ENCODE results near the gene ADCK2. TPM values are rescaled to one million over a fixed set of nuclear protein-coding genes. Genes with fewer than 3 reads are reported as not detected.

The ADCK2 gene
- total RNA-seq, 2 donors from 2014 or later = 26.5 to 30.6 TPM

DNA sequence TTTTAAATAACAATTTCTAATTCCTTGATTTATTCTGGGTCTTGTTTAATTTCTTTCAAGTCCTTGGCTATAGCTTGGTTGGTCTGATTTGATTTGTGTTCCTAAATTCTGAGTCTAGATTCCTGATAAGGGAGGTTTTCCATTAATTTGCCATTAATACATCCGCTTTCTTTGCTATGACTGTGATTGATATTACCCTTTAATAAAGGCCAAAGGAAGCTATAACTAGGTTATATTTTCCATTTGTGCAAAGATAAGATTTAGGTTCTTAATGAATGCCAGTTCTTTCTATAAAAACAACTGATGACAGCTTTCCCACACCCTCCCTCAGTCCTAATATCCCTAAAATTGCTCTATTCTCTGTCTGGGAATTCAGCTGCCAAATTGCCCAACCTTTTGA is 52.0 kb downstream of the ADCK2 start:
- H3K27me3 ChIP-seq (replicated peaks; ENCODE audit: insufficient read depth) = no peaks in the 10 kb centered on the region
- TF ChIP-seq POLR2AphosphoS5 (IDR thresholded peaks at IDR 0.05) (no peak), POLR2A (IDR thresholded peaks at IDR 0.05) (no peak)
- TF ChIP-seq, protein P1, sequence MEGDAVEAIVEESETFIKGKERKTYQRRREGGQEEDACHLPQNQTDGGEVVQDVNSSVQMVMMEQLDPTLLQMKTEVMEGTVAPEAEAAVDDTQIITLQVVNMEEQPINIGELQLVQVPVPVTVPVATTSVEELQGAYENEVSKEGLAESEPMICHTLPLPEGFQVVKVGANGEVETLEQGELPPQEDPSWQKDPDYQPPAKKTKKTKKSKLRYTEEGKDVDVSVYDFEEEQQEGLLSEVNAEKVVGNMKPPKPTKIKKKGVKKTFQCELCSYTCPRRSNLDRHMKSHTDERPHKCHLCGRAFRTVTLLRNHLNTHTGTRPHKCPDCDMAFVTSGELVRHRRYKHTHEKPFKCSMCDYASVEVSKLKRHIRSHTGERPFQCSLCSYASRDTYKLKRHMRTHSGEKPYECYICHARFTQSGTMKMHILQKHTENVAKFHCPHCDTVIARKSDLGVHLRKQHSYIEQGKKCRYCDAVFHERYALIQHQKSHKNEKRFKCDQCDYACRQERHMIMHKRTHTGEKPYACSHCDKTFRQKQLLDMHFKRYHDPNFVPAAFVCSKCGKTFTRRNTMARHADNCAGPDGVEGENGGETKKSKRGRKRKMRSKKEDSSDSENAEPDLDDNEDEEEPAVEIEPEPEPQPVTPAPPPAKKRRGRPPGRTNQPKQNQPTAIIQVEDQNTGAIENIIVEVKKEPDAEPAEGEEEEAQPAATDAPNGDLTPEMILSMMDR (IDR thresholded peaks at IDR 0.05) = no peak
- H3K4me1 ChIP-seq (replicated peaks) = no peaks in the 10 kb centered on the region
- no peaks in the 10 kb centered on the region for H3K9me3 ChIP-seq
- DNase-seq (ENCODE audit: low spot score) = no peak
- intact Hi-C loops (cut with DNase I) = no loop called here
- no peak overlapping the region for H3K4me3 ChIP-seq
- H3K27ac ChIP-seq = no peak overlapping the region
- H3K36me3 ChIP-seq = no peaks in the 10 kb centered on the region
- WGBS = 98% methylated on average over 1 of the region's 1 CpG

DNA sequence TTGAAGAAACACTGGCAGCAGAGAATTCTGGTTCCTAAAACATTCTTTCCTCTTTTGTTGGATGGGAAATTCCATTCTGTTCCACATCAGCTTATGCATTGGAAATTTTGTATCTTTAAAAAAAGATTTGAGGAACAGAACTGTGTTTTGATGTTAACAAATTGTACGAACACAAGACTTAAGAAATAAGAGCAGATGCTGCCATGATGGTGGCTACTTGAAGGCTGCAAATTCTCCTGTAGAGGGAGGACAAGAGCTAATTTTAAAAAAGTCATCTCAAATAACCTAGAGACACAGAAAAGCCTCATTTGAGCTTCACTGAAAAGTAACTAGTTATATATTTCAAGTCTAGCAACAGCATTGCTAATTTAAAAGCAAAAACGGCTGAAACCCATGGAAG is 53.5 kb downstream of the ADCK2 start:
- Histone ChIP-seq H3K36me3 (no peaks in the 10 kb centered on the region), H3K27ac (no peak overlapping the region), H3K4me3 (no peak overlapping the region), H3K27me3 (replicated peaks; ENCODE audit: insufficient read depth) (no peaks in the 10 kb centered on the region), H3K4me1 (replicated peaks) (no peaks in the 10 kb centered on the region), H3K9me3 (no peaks in the 10 kb centered on the region)
- no peak for DNase-seq (ENCODE audit: low spot score)
- 70% methylated on average over 2 of the region's 2 CpGs for WGBS
- intact Hi-C loops (cut with DNase I) = no loop called here
- TF ChIP-seq POLR2A (IDR thresholded peaks at IDR 0.05) (no peak), POLR2AphosphoS5 (IDR thresholded peaks at IDR 0.05) (no peak)
- TF ChIP-seq, protein P1 (IDR thresholded peaks at IDR 0.05) = no peak

DNA sequence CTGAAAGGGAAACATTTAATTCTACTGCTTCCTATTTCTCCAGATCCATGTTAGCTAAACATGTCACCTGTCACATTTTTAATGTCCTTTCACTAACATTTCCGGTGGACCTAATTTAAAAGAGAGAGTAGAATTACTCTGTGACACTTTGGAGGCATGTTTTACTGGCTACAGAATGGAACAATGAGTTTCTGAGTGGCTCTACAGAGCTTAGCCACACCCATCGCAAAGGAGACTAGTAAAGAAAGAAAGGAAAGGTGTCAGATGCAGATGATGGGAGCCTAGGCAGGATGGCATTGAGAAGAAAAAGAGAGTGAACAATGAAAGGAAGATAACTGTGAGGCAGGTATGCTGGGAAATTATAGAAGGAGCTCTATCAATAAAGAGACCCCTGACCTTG is 59.7 kb downstream of the ADCK2 start:
- TF ChIP-seq, protein P1 (IDR thresholded peaks at IDR 0.05) = no peak
- TF ChIP-seq POLR2A (IDR thresholded peaks at IDR 0.05) (no peak), POLR2AphosphoS5 (IDR thresholded peaks at IDR 0.05) (no peak)
- Histone ChIP-seq H3K9me3 (no peaks in the 10 kb centered on the region), H3K4me1 (replicated peaks) (no peaks in the 10 kb centered on the region), H3K27ac (no peak overlapping the region), H3K36me3 (no peaks in the 10 kb centered on the region), H3K27me3 (replicated peaks; ENCODE audit: insufficient read depth) (no peaks in the 10 kb centered on the region), H3K4me3 (no peak overlapping the region)
- intact Hi-C loops (cut with DNase I) = no loop called here
- DNase-seq (ENCODE audit: low spot score) = no peak
- 51% methylated on average over 2 of the region's 2 CpGs for WGBS

GRCh38 chr7:140734096-140734495 is 61.4 kb downstream of the ADCK2 start:
- no peak for DNase-seq (ENCODE audit: low spot score)
- WGBS = 58% methylated on average over 2 of the region's 2 CpGs
- TF ChIP-seq, protein P1 (IDR thresholded peaks at IDR 0.05) = no peak
- TF ChIP-seq POLR2AphosphoS5 (IDR thresholded peaks at IDR 0.05) (no peak), POLR2A (IDR thresholded peaks at IDR 0.05) (no peak)

DNA sequence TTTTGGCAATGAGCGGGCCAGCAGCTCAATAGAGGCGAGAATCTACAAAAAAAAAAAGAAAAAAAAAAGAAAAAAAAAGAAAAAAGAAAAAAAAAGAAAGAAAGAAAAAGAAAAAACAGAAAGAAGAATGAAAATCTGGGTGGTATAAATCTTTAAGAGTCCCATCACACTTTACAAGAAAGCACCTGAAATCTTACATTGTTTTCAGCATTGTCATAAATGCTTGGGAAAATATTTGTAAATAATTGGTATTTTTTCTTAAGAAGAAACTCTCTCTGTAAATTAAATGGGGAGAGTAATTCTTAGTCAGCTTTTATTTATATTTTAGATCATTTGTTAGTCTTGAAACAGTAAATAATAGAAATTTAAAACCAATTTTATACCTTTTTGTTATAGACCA is 62.0 kb downstream of the ADCK2 start:
- TF ChIP-seq POLR2AphosphoS5 (IDR thresholded peaks at IDR 0.05) (no peak), POLR2A (IDR thresholded peaks at IDR 0.05) (no peak)
- TF ChIP-seq, protein P1 (IDR thresholded peaks at IDR 0.05) = no peak
- H3K4me1 ChIP-seq (replicated peaks) = no peaks in the 10 kb centered on the region
- no peak overlapping the region for H3K27ac ChIP-seq
- no peaks in the 10 kb centered on the region for H3K27me3 ChIP-seq (replicated peaks; ENCODE audit: insufficient read depth)
- no peaks in the 10 kb centered on the region for H3K36me3 ChIP-seq
- 81% methylated on average over 2 of the region's 2 CpGs for WGBS
- H3K4me3 ChIP-seq = no peak overlapping the region
- DNase-seq (ENCODE audit: low spot score) = no peak
- H3K9me3 ChIP-seq = no peaks in the 10 kb centered on the region
- intact Hi-C loops (cut with DNase I) = no loop called here

More at GRCh38 chr7:140734096-140734495, 61.4 kb downstream of the ADCK2 start:
- intact Hi-C loops (cut with DNase I) = no loop called here
- no peaks in the 10 kb centered on the region for H3K27me3 ChIP-seq (replicated peaks; ENCODE audit: insufficient read depth)
- H3K36me3 ChIP-seq = no peaks in the 10 kb centered on the region
- H3K27ac ChIP-seq = no peak overlapping the region
- H3K4me3 ChIP-seq = no peak overlapping the region
- no peaks in the 10 kb centered on the region for H3K9me3 ChIP-seq
- H3K4me1 ChIP-seq (replicated peaks) = no peaks in the 10 kb centered on the region

Measured in prostate gland (tissue), 2 donors.